Ectodermal cell (in vitro differentiated cells): ENCODE results near the gene XYLT1.

Source experiments
- H3K27ac ChIP-seq: 2 replicates; pipeline ENCODE4 v1.7.0; 2013; ENCODE audit warnings: mild to moderate bottlenecking, low read depth, low read length; ENCODE audit not compliant: insufficient read depth, poor library complexity, severe bottlenecking
- H3K27me3 ChIP-seq: 2 replicates; pipeline ENCODE4 v1.7.0; 2013; ENCODE audit warnings: mild to moderate bottlenecking, low read length; ENCODE audit not compliant: insufficient read depth, control insufficient read depth, poor library complexity, severe bottlenecking
- H3K36me3 ChIP-seq: one replicate; pipeline ENCODE4 v1.7.0; 2013; ENCODE audit warnings: low read length; ENCODE audit not compliant: control insufficient read depth, insufficient read depth
- H3K4me1 ChIP-seq: one replicate; pipeline ENCODE4 v1.7.0; 2013; ENCODE audit warnings: low read length; ENCODE audit not compliant: control insufficient read depth, insufficient read depth
- H3K4me3 ChIP-seq: 2 replicates; pipeline ENCODE4 v1.7.0; 2013; ENCODE audit warnings: low read depth, low read length, control low read depth; ENCODE audit not compliant: insufficient read depth
- H3K9me3 ChIP-seq: 2 replicates; pipeline ENCODE4 v1.7.0; 2013; ENCODE audit warnings: mild to moderate bottlenecking, low read length, moderate library complexity; ENCODE audit not compliant: control insufficient read depth
- WGBS, 2 experiments: methylation state at CpG; one replicate each; pipeline ENCODE4 v1.1.7; 2013; ENCODE audit warnings: missing lambda C conversion rate in 2 of 2; 5-methylcytosine and 5-hydroxymethylcytosine counted together

XYLT1 gene

DNA sequence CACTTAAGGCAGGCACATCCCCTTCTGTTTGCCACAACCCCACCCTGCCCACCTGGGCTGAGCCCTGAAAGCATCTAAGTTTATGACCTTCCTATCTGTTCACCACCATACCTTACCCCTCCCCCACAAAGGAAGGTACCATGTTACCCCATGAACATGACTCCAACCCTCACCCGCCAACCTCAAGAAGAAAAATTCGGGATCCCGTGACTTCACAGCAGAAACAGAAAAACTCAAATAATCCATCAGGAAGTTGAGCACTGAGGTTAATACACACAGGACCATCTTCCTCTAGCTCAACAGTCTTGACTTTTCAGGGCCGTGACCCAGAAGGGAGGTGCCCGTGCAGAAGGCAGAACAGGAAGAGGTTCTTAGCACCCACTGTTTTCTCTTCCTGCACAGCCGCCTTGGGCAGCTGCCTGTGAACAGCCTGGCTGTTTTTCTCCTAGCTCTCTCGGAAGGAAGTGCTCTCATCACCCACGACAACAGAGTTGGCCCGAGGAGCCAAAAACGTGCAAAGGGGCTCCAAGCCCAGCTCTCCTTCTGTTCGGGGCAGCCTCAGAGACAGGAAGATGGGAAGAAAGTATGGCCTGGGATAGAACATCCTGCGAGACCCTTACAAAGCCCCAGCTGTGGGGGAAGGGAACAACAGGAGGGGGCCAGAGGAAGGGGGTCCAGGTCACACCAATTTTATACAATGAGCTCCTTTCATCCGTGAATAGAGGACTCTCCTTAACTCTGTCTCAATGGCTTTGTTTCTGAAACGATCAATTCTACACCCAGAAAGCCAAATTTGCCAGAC, 101.1 kb downstream of the XYLT1 start:
- Histone ChIP-seq H3K9me3 (no peaks in the 10 kb centered on the region), H3K4me1 (peaks cover 19% of the 10 kb centered on the region), H3K36me3 (no peaks in the 10 kb centered on the region), H3K4me3 (no peak overlapping the region), H3K27me3 (no peaks in the 10 kb centered on the region), H3K27ac (no peak overlapping the region)
- WGBS, 2 experiments: 66 to 70% methylated on average over 14 of the region's 14 CpGs

DNA sequence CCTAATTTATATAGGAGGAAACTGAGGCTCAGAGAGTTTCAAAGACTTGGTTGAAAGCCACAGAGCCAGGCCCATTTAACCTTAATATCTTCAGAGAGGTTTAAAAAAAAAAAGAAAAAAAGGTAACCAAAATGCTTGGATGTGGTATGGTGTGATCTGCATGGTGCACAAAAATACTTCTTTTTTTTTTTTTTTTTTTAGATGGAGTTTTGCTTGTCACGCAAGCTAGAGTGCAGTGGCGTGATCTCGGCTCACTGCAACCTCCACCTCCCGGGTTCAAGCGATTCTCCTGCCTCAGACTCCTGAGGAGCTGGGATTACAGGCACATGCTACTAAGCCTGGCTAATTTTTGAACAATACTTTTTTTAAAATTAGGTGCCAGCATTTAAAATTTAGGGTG, 101.8 kb downstream of the XYLT1 start:
- Histone ChIP-seq H3K4me3 (no peak overlapping the region), H3K27ac (no peak overlapping the region), H3K4me1 (peaks cover 19% of the 10 kb centered on the region), H3K36me3 (no peaks in the 10 kb centered on the region), H3K9me3 (no peaks in the 10 kb centered on the region), H3K27me3 (no peaks in the 10 kb centered on the region)
- WGBS, 2 experiments: 95 to 97% methylated on average over 5 of the region's 5 CpGs

DNA sequence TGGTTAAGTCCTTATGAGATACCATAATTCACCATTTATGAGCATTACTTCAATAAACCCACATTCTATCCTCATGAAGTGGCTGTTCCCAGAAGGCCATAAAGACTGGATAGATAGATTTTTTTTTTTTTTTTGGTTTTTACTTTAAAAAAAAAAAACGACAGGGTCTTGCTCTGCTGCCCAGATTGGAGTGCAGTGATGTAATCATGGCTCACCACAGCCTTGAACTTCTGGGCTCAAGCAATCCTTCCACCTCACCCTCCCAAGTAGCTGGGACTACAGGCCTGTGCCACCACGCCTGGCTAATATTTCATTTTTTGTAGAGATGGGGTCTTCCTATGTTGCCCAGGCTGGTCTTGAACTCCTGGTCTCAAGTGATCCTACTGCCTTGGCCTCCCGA, 102.3 kb downstream of the XYLT1 start:
- no peak overlapping the region for H3K27ac ChIP-seq
- H3K9me3 ChIP-seq: no peaks in the 10 kb centered on the region
- no peaks in the 10 kb centered on the region for H3K36me3 ChIP-seq
- peaks cover 19% of the 10 kb centered on the region for H3K4me1 ChIP-seq
- no peak overlapping the region for H3K4me3 ChIP-seq
- no peaks in the 10 kb centered on the region for H3K27me3 ChIP-seq
- WGBS, 2 experiments: 90 to 93% methylated on average over 2 to 3 of the region's 3 CpGs

DNA sequence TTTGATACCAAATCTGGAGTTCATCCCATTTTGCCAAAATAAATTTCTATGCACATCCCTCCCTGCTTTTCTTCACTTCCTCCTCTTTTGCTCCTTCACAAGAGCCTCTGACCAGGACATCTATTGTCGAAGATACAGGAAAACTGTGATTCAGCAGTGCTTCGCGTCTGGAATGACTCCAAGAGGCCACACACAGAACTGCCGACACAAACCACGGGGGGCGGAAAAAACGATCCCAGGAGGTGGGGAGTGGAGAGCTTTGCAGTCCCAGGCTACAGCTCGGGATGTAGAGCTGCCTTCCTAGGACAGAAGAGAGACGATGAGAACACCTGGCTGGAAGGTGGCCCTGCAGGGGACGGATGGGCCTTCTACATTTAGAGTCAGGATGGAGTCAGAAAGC, 102.8 kb downstream of the XYLT1 start:
- Histone ChIP-seq H3K27ac (no peak overlapping the region), H3K9me3 (no peaks in the 10 kb centered on the region), H3K4me3 (no peak overlapping the region), H3K36me3 (no peaks in the 10 kb centered on the region), H3K4me1 (peaks cover 19% of the 10 kb centered on the region), H3K27me3 (no peaks in the 10 kb centered on the region)
- WGBS, 2 experiments: 18 to 20% methylated on average over 10 of the region's 10 CpGs

DNA sequence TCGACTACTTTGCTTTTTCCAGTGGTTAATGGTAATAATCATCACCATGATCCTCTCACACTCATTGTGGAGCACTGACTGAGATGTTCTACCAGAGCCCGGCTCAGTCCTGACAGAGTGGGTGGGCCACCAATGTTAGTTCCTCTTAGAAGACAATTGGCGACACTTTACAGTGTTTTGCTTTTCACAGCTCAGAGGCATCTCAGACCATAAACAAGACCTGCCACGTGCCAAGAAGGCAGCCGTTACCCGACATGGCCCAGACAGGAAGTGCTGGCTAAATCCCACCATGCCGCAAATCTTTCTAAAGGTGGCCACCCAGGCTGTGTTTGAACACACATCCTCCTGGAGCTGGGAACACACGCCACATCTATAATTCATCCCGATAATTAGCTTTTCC, 103.7 kb downstream of the XYLT1 start:
- peaks cover 19% of the 10 kb centered on the region for H3K4me1 ChIP-seq
- no peaks in the 10 kb centered on the region for H3K36me3 ChIP-seq
- 93 to 95% methylated on average over 9 of the region's 9 CpGs for WGBS, 2 experiments
- no peaks in the 10 kb centered on the region for H3K27me3 ChIP-seq
- no peak overlapping the region for H3K27ac ChIP-seq
- H3K4me3 ChIP-seq: no peak overlapping the region
- H3K9me3 ChIP-seq: no peaks in the 10 kb centered on the region

DNA sequence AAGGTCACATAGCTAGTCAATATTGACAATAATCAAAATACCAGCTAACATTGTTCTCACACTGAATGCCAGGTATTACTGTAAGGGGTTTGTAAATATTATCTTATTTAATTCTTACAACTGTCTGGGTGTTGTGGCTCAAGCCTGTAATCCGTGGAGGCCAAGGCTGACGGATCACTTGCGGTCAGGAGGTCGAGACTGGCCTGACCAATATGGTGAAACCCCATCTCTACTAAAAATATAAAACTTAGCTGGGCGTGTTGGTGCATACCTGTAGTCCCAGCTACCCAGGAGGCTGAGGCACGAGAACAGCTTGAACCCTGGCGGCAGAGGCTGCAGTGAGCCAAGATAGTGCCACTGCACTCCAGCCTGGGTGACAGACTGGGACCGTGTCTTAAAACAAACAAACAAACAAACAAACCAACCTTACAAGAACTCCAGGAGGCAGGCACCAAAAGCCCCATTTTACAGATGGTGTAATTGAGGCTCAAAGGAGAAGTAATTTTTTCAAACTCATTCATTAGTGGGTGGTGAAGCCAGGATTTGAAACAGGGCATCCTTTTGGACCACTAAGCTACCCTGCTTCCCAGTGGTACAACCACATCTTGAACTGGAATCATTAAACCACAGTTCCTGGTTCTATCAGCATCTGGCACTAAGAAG, 104.3 kb downstream of the XYLT1 start:
- 95 to 97% methylated on average over 8 of the region's 8 CpGs for WGBS, 2 experiments
- Histone ChIP-seq H3K4me1 (peaks cover 19% of the 10 kb centered on the region), H3K36me3 (no peaks in the 10 kb centered on the region), H3K4me3 (no peak overlapping the region), H3K27me3 (no peaks in the 10 kb centered on the region), H3K27ac (no peak overlapping the region), H3K9me3 (no peaks in the 10 kb centered on the region)

DNA sequence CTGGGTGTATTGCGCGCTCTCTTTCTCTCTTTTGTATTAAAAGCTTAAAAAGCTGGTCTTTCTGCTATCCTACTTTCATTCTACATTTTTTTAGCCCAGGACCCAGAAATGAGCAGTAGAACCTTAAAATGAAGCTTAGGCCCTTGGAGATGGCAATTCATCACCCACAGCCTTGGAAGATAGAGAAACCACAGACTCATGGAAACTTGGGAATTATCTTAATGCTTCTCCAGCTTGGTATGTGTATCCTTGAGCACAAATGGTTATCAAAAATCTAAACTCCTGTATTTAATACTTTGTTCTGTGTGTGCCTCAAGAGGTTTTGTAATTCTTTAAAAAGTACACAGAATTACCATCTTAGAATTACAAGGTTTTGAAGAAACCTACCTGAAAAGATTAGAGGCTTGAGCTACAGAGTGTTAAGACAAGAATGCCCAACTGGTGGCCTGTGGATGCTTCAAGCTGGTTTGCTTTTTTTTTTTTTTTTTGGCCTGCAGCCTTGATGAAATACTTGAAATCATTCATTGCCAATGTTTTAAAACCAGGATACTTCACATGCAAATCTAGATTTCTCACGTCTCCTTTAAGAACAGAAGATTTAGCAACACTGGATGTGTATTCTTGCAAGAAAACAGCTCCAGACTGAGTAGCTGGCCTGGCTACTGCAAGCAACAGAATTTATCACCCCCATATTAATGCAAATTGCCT, 105.0 kb downstream of the XYLT1 start:
- Histone ChIP-seq H3K27me3 (no peaks in the 10 kb centered on the region), H3K4me1 (peaks cover 19% of the 10 kb centered on the region), H3K9me3 (no peaks in the 10 kb centered on the region), H3K27ac (no peak overlapping the region), H3K36me3 (no peaks in the 10 kb centered on the region), H3K4me3 (no peak overlapping the region)
- WGBS, 2 experiments: 91 to 92% methylated on average over 3 of the region's 3 CpGs

DNA sequence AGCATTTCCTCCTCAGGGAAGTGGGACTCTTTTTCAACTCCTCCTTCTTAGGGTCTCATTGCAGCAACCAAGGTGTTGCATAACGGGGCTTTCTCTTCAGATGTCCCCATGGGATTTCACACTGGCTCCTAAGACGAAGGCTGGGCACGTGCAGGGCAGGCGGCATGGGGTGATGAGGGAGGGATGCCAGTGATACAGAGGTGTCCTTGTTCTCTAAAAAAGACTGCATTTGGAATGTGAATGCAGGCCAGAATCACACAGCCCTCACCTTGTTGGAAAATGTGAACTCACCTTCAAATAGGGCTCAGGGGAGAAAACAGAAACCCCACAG, 105.6 kb downstream of the XYLT1 start:
- H3K9me3 ChIP-seq: no peaks in the 10 kb centered on the region
- WGBS, 2 experiments: 85 to 90% methylated on average over 4 of the region's 4 CpGs
- H3K4me1 ChIP-seq: peaks cover 14% of the 10 kb centered on the region
- H3K36me3 ChIP-seq: no peaks in the 10 kb centered on the region
- H3K27ac ChIP-seq: no peak overlapping the region
- H3K4me3 ChIP-seq: no peak overlapping the region
- H3K27me3 ChIP-seq: no peaks in the 10 kb centered on the region

DNA sequence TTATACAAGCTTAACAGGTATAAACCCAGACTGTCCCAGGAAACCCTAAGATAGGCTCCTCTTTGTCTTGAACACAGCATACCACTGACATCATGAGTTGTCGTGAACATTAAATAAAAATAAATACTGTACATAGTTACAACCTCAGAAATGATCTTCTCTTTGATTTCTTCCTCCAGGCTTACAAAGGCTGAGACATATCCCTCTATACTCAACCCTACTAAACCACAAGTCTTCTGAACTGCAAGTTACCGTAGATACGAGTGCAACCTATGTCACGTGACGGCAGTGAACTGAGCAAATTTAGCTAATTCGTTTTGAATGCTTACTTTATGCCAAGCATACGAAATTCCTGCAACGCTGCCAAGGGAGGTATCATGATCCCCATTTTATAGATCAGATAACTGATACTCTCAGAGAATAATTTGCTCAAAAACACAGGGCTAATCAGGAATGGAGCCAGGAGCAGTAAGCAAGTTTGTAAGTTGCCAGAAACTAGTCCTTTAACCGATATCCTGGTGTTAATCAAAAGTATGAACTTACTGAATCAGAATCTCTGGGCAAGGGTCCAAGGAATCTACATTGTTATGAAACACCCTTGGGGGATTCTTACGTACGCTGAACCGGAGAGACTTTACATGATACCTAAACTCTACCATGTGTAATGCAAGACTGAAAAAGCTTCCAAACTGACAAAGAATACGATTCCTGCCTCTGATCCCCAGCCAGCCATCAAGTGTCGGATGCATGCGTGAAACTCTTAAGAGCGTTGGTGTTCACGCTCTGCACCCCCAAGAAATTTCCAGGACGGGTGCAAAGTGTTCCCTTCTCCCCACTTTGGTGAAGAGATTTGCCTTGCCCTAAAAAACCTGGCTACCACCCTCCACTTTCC, 106.2 kb downstream of the XYLT1 start:
- Histone ChIP-seq H3K4me3 (no peak overlapping the region), H3K27me3 (no peaks in the 10 kb centered on the region), H3K36me3 (no peaks in the 10 kb centered on the region), H3K4me1 (peaks cover 8% of the 10 kb centered on the region), H3K9me3 (no peaks in the 10 kb centered on the region), H3K27ac (no peak overlapping the region)
- 90 to 93% methylated on average over 18 of the region's 18 CpGs for WGBS, 2 experiments
